ENCODE data around the gene RALGPS1. TPM values are rescaled to one million over a fixed set of nuclear protein-coding genes. Genes with fewer than 3 reads are reported as not detected.

The RALGPS1 gene
- polyA plus RNA-seq, 1 experiment = 1.7 TPM

GRCh38 chr9:126975327-126976220, 61.0 kb downstream of the RALGPS1 start:
- CTCF ChIA-PET = interaction anchor here (1.2 to 2.0 kb wide), 3 partner anchors 9 to 12 kb away, joined by 3 to 10 read pairs (median 3); no protein-coding TSS in a partner anchor
- POLR2A ChIA-PET = no interaction called here
- no peak for TF ChIP-seq CTCF (IDR thresholded peaks at IDR 0.05; ENCODE audit: insufficient read depth, low read depth, low read length)
- no peak for DNase-seq (ENCODE audit: low read depth)
- H3K27me3 ChIP-seq (ENCODE audit: control insufficient read depth, insufficient read depth, low read length) = no peaks in the 10 kb centered on the region
- H3K36me3 ChIP-seq (ENCODE audit: control insufficient read depth, insufficient read depth, low read length) = no peaks in the 10 kb centered on the region
- no peak overlapping the region for H3K4me3 ChIP-seq (ENCODE audit: low read depth, low read length)

GRCh38 chr9:126979461-126979860, 64.9 kb downstream of the RALGPS1 start:
- no peaks in the 10 kb centered on the region; the same call in 1 of the 2 replicates for H3K27me3 ChIP-seq (ENCODE audit: control insufficient read depth, insufficient read depth, low read length)
- no peak for TF ChIP-seq CTCF (IDR thresholded peaks at IDR 0.05; ENCODE audit: insufficient read depth, low read depth, low read length)
- no peak for DNase-seq (ENCODE audit: low read depth)
- CTCF ChIA-PET = interaction anchor here (3.2 kb wide), 1 partner anchor 14 kb away, joined by 20 read pairs; no protein-coding TSS in a partner anchor
- H3K36me3 ChIP-seq (ENCODE audit: control insufficient read depth, insufficient read depth, low read length) = no peaks in the 10 kb centered on the region
- H3K4me3 ChIP-seq (ENCODE audit: low read depth, low read length) = no peak overlapping the region
- POLR2A ChIA-PET = no interaction called here

- no peaks in the 10 kb centered on the region for H3K36me3 ChIP-seq (ENCODE audit: control insufficient read depth, insufficient read depth, low read length)
- no peak for DNase-seq (ENCODE audit: low read depth)
- H3K27me3 ChIP-seq (ENCODE audit: control insufficient read depth, insufficient read depth, low read length) = no peaks in the 10 kb centered on the region; the same call in 1 of the 2 replicates
- ChIA-PET POLR2A (no interaction called here), CTCF (interaction anchor here (3.2 kb wide), 1 partner anchor 15 kb away, joined by 20 read pairs; no protein-coding TSS in a partner anchor)
- no peak for TF ChIP-seq CTCF (IDR thresholded peaks at IDR 0.05; ENCODE audit: insufficient read depth, low read depth, low read length)
- no peak overlapping the region for H3K4me3 ChIP-seq (ENCODE audit: low read depth, low read length)
Observed at GRCh38 chr9:126980231-126980630, 65.6 kb downstream of the RALGPS1 start.

GRCh38 chr9:126981218-126981617, 66.6 kb downstream of the RALGPS1 start:
- TF ChIP-seq CTCF (IDR thresholded peaks at IDR 0.05; ENCODE audit: insufficient read depth, low read depth, low read length) = no peak
- H3K36me3 ChIP-seq (ENCODE audit: control insufficient read depth, insufficient read depth, low read length) = no peaks in the 10 kb centered on the region
- ChIA-PET POLR2A (no interaction called here), CTCF (interaction anchor here (3.2 kb wide), 1 partner anchor 15 kb away, joined by 20 read pairs; no protein-coding TSS in a partner anchor)
- no peak for DNase-seq (ENCODE audit: low read depth)
- H3K27me3 ChIP-seq (ENCODE audit: control insufficient read depth, insufficient read depth, low read length) = no peaks in the 10 kb centered on the region; the same call in 1 of the 2 replicates
- no peak overlapping the region for H3K4me3 ChIP-seq (ENCODE audit: low read depth, low read length)

GRCh38 chr9:126982215-126983002, 67.8 kb downstream of the RALGPS1 start:
- Histone ChIP-seq H3K4me3 (ENCODE audit: low read depth, low read length) (no peak overlapping the region), H3K36me3 (ENCODE audit: control insufficient read depth, insufficient read depth, low read length) (no peaks in the 10 kb centered on the region), H3K27me3 (ENCODE audit: control insufficient read depth, insufficient read depth, low read length) (no peaks in the 10 kb centered on the region; the same call in 1 of the 2 replicates)
- no peak for DNase-seq (ENCODE audit: low read depth)
- ChIA-PET POLR2A (no interaction called here), CTCF (no interaction called here)
- no peak for TF ChIP-seq CTCF (IDR thresholded peaks at IDR 0.05; ENCODE audit: insufficient read depth, low read depth, low read length)

Measured in BJ (cell line).